Epidermal melanocyte (primary cell): ENCODE results near the gene TADA1.

Experiments
- DNase-seq: peaks from one replicate; pipeline ENCODE4 v3.0.0; 2011; ENCODE audit warnings: low spot score; ENCODE audit not compliant: insufficient read length

The TADA1 gene, protein sequence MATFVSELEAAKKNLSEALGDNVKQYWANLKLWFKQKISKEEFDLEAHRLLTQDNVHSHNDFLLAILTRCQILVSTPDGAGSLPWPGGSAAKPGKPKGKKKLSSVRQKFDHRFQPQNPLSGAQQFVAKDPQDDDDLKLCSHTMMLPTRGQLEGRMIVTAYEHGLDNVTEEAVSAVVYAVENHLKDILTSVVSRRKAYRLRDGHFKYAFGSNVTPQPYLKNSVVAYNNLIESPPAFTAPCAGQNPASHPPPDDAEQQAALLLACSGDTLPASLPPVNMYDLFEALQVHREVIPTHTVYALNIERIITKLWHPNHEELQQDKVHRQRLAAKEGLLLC

DNA sequence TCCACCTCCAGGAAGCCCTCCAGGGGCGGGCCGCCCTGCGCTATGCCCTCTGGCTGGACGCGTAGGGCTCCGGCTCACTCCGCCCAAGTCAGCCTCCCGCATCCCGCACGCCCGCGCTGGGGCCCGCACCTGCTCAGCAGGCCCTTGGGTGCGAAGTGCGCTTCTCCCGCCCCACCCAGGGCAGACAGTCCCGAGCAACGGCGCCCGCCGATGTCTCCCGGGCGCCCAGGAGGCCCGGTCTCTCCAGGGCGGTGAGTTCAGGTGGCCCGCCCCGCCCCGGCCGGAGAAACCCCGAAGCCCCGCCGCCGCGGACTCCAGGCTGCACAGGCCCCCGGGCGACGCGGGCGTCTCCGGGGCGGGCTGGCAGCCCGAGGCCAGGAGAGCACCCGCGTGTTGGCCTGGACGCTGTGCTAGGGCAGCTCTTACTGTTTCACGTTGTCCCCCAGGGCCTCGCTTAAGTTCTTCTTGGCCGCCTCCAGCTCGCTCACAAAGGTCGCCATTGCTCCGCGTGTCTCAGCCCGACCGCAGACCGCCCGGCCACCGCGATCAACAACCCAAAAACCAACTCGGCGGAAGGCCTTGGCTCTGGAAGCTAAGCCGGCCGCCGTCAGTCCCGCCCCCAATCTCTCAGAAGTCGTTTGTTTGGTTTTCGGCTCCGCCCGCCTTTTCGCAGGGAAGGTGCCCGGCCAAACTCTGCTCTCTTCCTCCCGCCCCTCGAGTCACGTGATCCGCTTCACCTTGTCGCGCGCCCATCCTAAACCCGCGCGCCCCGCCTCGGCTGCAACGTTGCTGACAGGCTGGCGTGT lies at the start of gene TADA1:
Gene TADA1, minus strand, starts transcription at position 531 of the 806 bp plus-strand sequence. Its CDS starts 31 bp downstream, at position 500.
- peak; percentile 81 for DNase-seq

DNA sequence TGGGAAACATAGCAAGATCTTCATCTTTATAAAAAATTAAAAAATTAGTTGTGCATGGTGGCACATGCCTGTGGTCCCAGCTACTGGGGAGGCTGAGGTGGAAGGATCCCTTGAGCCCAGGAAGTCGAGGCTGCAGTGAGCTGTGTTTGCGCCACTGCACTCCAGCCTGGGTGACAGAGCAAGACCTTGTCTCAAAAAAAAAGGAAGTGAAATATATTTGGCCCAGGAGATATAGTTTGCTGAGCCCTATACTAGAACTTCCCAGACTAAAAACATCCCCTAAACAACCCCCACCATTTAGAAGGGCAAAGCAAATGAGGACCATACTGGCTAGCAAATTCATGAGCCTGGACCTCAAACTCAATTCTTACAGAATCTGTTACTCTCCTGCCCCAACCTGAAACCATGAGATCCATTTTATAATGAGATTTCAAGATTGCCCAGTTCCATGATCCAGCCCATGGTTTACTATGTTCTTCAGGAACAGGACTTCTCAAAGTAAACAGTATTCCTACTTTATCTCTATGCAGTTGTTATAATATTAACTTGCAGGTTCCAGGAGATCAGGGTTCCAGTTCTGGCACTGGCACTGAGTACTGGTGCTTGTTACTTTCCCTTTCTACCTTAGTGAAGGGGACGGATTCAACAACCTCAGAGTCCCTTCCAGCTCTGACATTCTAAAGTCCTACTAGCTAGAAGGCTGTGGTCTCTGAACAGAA lies 48.9 kb upstream of the TADA1 start:
- no peak for DNase-seq

DNA sequence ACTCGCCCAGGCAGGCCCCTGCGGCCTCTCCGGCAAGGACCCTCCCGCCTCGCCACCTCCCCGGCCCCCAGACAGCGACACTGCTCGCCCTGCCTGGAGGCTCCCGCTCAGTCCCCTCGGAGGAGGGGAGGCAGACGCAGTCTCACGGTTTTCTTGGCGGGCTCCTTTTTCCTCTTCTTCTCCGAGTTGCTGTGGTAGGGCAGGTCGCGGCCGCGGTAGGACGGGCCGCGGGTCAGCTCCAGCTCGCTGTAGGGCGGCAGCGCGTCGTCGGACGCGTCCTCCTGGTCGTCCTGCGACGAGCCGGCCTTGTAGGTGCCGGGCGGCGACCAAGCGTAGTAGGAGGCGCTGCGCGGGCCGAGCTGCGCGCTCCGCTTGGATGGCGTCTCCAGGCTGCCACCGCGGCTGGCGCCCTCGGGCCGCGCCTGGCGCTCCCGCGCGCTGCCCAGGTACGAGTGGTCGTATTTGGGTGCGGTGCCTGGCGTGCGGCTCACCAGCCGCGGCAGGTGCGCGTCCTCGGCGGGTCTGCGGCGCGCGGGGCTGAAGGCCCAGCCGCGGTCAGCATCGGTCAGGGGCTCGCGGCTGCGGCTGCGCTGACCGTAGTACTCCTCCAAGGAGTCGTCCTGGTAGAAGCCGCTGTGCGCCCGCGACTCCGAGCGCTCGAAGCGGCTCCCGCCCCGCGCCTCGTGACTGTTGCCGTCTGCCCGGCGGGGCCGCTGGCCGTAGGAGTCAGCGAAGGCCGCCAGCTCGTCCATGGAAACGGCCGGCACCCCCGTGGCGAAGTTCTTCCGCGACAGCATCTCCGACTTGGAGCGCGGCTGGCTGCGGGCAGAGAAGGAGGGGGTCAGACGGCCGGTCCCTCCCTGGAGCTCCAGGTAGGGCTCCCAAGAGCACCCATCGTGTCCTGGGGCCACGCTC lies 44.8 kb upstream of the TADA1 start:
- no peak for DNase-seq

DNA sequence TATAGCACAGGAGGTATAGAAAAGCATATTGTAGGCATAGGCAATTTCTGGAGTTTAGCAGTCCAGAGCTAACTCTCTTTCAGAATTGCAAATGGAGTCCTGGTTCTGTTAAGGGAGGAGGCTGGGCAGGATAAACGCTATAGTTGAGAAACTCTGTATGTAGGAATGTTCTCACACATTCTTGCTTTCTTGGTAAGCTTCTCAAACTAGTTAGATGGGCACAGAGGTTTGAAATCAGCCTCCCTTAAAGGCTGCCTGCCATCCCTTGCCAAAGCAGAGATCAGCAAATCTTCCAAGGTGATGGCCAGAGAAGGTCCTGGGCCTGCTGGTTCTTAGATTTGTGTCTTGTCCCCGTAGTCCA lies 42.9 kb upstream of the TADA1 start:
- no peak for DNase-seq

DNA sequence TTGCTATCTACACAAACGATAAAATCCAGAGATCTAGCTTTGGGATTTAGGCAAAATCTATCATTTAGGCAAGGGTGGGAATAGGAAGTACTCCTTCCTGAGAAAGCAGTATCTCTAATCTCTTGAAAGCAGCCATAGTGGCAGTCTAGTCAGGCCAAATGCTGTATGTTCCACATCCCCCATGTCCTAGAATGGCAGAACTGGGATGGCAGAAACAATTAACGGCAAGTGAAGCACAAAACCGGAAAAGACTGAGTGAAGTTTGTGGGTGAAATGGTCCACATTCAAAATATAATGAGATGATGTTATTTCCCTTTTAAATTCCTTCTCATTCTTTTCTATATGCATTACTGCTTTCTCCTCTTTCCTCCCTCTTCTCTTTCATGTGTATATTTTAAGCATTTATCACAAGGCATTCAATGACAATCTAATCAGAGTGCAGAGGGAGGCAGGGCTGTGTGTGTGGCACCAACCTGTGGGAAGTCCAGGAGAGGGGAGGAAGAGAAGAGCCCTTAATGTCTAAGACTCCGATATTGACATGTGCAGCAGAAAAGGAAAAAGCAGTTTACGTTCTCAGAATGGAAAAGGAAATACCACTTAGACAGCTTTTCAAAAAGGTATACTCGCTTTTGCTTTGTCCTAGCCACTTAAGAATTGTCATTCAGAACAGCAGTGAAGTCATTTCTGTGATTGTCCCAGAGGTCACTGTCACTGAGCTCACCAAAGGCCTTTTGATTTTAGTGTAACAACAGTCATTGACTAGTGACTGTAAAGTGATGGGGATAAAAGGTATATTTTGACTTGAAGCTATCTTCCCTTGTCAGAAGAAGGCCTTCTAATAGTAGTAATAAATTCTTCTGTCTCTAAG lies 42.3 kb upstream of the TADA1 start:
- no peak for DNase-seq

DNA sequence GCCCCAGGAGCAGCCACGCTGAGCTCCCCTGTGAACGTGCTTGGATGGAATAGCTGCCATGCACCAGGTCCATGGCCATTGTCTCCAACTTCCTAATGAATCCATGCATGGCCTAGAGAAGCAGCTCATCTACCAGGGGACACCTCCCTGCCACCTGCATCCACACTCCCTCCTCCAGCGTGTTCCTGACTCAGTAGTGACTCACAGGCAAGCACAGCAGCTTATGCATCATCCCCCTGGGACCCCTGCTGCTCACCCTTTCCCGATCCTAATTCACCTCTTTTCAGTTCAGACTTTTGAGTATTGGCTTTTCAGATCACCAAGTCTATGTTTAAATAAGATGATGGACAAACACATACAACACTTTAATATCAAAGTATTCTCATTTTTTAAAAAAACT lies 39.9 kb upstream of the TADA1 start:
- DNase-seq, result no peak

DNA sequence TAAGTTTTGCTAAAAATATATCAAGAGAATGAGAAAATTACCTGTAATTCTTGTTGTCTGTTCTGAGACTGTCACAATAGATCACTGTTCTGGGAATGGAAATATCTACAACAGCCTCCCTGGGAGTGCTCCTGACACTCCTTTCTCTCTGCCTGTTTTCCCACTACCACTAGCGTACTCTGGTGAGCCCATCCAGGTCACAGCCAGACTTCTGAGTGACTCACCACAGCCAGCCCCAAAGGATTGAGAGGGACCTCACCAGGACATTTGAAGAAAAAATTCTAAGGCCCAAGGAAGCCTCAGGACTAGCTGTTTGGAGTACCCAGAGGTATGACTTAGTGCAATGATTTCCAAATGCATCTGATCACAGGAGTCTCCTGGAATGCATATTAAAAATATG lies 39.0 kb upstream of the TADA1 start:
- DNase-seq, result no peak

DNA sequence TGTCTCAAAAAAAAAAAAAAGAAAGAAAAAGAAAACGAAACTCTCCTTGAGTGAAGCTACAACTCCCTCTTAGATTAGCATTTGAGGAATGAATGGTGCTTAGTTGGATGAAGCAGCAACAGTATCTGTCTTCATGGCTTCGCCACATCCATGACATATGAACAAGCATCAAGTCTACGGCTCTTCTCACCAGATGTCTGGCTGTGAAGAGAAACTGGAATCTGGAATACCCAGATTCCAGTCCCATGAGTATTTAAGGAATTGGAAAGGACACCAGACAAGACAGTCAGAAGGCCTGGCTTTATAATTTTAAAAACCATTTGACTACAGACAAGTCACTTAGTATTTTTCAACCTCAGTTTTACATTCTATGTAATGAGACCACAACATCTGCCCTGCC lies 38.0 kb upstream of the TADA1 start:
- DNase-seq, result no peak

DNA sequence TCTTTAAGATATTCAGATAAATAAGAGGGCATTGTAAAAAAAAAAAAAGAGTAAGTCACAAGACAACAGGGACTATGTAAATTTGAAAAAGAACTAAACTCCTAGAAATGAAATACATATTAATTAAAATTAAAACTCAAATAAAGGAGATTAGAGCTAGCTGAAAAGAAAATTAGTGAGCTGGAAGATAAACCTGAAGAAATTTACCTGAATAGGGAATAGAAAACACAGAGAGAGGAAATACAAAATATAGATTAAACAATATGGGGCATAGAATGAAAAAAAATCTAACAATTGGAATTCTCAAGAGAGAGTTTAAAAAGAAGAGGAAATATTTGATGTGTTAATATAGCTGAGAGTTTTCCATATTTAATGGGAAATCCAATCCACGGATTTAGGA lies 35.6 kb upstream of the TADA1 start:
- DNase-seq, result no peak

DNA sequence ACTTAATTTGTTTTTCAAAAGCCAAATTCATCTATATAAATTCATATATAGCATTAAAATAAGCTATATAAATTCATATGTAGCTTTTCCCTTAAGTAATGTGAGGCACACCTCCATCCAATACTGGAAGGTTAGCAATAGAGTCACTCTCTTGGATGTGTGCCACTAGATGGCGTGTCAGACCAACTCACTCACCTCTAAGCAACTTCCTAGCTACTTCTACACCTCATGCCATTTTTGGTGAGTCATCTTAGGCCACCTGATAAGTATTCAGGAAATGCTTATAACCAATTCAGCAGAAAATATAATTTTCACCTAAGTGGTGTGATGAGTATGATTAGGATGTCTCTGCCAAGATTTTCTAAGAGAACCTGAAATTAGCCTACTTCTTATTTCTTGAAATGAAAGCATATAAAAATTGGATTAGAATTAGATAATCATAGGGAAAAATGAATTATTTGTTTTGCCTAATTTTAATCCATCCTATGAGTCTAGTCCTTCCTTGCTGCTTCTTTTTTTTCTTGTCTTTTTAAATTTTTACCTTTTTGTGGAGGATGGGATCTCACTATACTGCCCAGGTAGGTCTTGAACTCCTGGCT lies 34.4 kb upstream of the TADA1 start:
- DNase-seq, result no peak

DNA sequence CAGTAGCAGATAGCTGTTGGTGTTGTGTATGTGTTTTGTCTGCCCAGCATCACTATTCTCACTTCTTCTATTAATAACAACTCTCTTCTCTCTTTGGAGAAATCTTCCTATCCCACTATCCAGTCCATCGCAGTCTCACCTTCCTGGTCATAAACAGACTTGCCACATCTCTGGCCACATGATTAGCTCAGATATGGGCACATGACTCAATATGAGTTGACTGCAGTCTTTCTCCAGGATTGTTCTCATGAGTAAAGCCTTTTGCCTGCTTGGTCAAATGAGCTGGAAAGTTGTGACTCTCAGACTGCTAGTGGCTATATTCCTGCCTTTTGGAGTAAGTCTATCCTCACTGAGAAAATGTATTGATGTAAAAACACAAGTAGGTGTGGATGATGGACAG lies 32.9 kb upstream of the TADA1 start:
- no peak for DNase-seq

DNA sequence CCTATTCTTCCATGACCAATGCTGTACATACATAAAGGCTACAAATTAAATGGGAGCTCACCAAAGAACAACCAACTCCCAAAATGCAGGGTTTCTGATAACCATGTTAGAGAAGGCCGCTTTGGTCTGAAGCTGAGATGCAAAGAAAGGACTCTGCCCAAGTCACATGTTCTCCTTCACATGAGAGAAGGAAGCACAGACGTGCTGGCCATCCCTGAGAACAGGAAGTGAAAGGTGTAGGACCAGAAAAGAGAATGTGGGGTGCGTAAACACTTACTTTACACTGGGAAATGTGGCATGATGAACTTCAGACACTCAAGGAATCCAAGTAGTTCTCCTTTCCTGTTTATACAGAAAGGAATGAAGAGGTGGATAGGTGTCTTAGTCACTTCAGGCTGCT lies 31.7 kb upstream of the TADA1 start:
- no peak for DNase-seq

DNA sequence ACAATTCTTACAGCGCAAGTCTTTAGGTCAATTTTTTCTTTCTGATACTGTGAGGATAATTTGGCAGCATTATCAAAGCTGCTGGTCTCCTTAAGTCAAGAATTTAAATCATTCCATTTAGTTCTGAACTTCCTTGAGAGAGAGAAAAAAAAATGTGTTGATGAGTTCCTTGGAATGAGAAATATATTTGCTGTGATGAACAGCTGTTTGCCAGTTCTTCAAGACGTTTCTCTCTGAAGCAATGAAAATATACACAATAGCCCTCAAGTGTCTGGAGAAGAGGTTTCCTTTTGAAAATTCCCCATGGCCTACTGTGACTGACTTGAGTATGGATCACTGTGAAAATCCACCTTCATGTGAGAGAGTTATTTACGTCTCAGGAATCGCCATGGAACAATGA lies 31.0 kb upstream of the TADA1 start:
- DNase-seq, result no peak

DNA sequence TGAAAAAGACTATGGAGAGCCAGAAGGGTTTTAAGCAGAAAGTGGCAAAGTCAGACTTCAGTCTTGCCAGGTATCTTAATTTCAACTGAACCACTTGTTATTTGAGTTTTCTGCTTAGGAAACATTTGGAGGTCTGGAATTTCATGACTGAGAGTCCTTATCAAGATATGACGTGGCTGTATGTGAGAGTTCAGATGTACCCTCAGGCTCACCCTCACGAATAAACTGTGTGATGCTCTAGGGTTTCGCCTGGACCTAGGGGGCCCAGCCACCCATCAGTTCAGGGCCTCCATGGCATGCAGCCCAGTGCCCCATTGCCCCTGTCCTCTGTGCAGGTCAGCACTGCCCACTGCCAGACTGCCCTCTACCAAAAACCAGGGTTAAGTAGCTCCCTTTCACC lies 30.6 kb upstream of the TADA1 start:
- no peak for DNase-seq

DNA sequence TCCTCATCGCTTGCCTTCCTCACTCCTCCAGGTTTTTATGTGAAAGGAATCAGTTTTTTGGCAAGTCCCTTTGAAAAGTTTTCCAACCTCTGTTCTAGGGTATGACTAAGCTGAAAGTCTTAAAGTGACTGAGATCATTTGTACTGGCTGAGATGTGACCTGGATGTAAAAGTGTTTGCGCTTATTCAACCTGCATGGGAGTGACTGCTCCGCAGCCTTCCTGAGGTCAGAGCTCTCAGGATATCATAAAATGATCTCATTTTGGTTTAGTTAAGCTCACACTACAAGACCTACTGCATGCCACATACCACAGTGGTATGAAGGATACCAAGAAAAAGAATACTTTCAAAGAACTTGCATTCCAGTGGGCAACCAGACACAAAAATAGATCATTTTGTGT lies 29.8 kb upstream of the TADA1 start:
- DNase-seq, result no peak

DNA sequence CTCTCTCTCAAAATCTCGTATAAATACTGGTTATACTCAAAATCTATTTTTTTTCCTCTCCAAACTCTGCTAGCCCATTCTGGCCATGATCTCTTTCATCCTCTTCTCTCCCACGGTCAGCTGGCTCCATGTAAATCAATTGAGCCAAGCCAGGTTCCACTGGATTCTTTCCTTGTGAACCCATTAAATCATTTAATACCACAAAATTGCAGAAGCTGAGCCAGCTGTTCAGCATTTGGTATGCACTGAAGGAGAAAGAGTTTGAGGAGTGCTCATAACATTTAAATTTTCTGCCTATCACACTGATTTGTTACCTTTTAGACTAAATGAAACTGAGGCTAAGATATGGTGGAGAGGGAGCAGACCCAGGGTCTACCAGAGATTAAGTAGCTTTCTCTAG lies 29.1 kb upstream of the TADA1 start:
- DNase-seq, result no peak

DNA sequence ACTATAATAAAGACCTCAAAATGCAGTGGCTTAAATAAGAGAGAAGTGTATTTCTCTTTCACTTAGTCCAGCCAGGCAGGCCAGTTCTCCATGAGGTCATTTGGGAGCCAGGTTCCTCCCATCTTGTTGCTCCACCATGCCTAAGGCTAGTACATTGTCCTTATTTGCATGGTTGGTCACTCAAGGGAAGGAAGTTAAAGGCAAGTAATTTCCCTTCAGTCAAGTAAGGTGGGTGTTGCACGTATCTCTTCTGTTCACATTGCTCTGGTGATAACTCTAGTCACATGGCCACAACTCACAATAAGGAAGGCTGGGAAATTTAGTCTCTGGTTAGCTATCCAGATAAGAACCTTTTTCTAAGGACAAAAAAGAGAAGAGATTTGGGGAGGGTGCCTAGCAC lies 27.2 kb upstream of the TADA1 start:
- no peak for DNase-seq

DNA sequence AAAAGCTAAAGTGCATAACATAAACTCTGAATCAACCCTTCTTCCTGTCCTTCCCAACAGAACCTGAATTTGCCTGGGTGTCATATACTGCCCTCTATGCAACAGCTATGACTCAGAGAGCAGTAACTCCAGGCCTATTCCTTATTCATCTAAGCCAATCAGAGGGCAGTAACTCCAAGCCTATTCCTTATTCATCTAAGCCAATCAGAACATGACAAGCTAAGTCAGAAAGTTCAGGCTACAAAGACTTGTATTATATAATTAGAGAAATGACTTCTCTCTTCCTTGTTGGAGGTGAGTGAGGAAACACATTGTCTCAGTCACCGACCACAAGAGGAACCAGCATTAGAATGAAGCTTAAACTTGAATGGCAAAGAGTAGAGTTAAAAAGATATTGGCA lies 26.2 kb upstream of the TADA1 start:
- DNase-seq, result no peak

DNA sequence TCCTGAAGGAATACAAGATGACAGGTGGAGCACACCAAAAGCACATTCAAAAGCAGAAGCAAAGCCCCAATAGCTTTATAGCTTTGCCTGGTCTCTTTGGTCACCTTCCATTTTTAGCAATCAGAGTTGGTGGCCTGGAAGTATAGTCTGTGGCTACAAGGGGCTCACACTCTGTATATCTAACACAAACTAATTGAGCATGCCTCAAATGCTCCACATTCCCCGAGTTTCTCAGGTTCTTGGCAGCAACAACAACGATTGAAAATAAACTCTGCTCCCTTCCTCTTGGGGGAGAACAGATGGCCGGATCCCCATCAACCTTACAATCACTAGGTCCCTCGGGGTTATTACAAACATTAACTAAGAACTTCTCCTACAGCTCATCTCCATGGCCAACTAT lies 24.9 kb upstream of the TADA1 start:
- DNase-seq, result no peak

DNA sequence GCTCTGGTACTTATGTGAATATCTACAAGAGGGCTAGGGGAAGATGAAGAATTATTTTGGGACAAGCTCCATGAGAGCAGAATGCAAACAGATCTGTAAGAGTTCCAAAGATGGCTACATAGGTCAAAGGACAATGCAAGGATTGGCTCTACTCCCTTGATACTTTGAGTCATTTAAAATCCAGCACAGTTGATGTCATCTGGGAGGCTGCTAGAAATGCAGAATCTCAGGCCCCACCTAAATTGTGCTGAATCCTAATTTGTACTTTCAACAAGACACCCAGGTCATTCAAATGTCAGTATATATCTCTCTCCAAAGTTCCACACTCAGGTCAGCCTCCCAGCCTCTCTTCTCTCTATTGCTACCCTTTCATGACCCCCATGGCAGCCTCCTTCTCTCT lies 23.7 kb upstream of the TADA1 start:
- no peak for DNase-seq
